ENCODE measurements around the gene PPFIBP2. TPM values are rescaled to one million over a fixed set of nuclear protein-coding genes. Genes with fewer than 3 reads are reported as not detected.

The PPFIBP2 gene
- total and polyA plus RNA-seq, 8 donors, result 28.1 to 153 (median 71.9) TPM

DNA sequence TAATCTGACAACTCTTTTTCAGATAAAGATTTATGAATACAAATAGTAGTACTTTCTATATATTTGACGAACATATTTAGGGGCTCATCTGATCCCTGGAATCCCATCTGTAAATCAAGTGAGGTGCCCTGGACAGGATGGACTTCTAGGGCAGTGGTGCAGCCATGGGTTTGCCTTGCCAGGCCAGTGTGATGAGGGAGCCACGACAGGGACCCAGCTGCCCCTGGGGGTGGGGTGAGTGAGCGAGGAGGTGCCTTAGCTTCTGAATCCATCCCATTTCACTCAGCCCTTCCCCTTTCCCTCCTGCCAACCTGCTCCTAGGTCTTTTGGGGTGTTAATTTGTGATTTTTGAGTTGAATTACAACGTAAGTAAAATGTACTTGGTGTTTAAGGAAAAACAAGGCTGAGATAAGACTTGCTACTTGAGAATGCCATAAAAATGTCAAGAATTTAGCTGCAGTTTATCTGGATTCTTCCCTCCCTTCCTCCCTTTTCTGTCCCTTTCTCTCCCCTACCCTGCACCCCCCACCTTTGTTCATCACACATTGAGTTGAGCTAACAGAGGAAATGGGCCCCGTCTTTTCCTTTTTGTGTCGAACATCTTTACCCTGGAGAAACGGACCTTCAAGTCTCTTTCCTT, 60.8 kb downstream of the PPFIBP2 start:
- Histone ChIP-seq H3K27ac (peak overlapping the region; percentile 65 to 90 (median 85)), H3K4me3 (peak overlapping the region in 1 of 4 donors; percentile 14), H3K36me3 (no peaks in the 10 kb centered on the region), H3K9me3 (no peaks in the 10 kb centered on the region), H3K27me3 (no peaks in the 10 kb centered on the region), H3K4me1 (peaks cover 68 to 85% (median 80%) of the 10 kb centered on the region in 4 donors)
- 54 to 74% (median 65%) methylated on average over 7 of the region's 7 CpGs for WGBS, 5 donors
- no peak for TF ChIP-seq EP300 (IDR thresholded peaks at IDR 0.05)
- TF ChIP-seq POLR2A (IDR thresholded peaks at IDR 0.05), result no peak
- TF ChIP-seq, protein P1, sequence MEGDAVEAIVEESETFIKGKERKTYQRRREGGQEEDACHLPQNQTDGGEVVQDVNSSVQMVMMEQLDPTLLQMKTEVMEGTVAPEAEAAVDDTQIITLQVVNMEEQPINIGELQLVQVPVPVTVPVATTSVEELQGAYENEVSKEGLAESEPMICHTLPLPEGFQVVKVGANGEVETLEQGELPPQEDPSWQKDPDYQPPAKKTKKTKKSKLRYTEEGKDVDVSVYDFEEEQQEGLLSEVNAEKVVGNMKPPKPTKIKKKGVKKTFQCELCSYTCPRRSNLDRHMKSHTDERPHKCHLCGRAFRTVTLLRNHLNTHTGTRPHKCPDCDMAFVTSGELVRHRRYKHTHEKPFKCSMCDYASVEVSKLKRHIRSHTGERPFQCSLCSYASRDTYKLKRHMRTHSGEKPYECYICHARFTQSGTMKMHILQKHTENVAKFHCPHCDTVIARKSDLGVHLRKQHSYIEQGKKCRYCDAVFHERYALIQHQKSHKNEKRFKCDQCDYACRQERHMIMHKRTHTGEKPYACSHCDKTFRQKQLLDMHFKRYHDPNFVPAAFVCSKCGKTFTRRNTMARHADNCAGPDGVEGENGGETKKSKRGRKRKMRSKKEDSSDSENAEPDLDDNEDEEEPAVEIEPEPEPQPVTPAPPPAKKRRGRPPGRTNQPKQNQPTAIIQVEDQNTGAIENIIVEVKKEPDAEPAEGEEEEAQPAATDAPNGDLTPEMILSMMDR (IDR thresholded peaks at IDR 0.05), result no peak
- TF ChIP-seq POLR2AphosphoS5 (IDR thresholded peaks at IDR 0.05), result no peak
- intact Hi-C loops (cut with DNase I; ENCODE audit: low total_unique reads), result no loop called here
- DNase-seq, result no peak

DNA sequence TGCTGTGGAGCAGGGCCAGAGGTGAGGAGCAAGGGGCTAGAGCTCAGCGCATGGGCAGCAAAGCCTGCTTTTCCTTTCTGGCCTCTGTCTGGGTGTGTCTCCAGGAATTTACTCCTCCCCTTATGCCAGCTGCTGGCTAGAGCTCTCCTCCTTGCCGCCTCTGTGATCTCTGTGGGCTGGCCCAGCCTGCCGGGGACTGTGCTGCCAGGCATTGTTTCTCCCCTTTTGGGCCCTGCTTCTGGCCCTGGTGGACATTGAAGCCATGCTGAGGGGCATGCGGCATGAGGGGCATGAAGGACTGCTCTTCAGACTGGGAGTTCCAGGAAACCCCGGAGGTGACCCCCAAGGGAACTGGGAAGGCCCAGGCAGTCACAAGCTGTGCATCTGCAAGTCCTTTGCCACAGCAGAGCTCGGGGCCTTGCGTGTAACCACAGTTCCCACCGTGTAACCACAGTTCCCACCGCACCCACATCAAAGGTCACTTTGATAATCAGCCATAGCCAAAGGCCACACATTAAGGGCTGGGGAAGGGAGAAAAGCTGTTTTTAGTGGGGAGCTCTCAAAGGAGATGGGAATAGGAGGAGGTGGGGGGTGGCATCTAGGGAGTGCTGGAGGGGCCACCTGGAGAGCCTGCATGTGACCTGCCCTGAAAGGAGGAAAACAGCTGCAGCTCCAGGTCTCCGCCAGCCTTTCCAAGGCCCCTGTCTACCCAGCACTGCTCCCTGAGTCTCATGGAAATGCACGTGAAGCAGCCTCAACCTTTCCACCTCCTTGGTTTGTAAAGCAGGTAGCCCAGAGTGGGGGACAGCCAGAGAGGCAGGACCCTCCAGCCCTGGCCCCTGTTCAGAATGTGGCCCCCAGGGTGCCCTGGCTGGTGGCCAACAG, 62.3 kb downstream of the PPFIBP2 start:
- intact Hi-C loops (cut with DNase I; ENCODE audit: low total_unique reads), result no loop called here
- no peaks in the 10 kb centered on the region for H3K36me3 ChIP-seq
- peak overlapping the region in 3 of 4 donors; percentile 28 to 37 (median 31) for H3K4me3 ChIP-seq
- 16 to 36% (median 22%) methylated on average over 10 to 11 of the region's 11 CpGs for WGBS, 5 donors
- no peaks in the 10 kb centered on the region for H3K27me3 ChIP-seq
- H3K4me1 ChIP-seq, result peaks cover 73 to 97% (median 90%) of the 10 kb centered on the region in 4 donors
- peak; percentile 74 to 82 for DNase-seq
- peak overlapping the region; percentile 82 to 90 (median 85) for H3K27ac ChIP-seq
- H3K9me3 ChIP-seq, result no peaks in the 10 kb centered on the region
- TF ChIP-seq POLR2A (IDR thresholded peaks at IDR 0.05) (peak in 1 of 4 donors; percentile 35), EP300 (IDR thresholded peaks at IDR 0.05) (no peak), POLR2AphosphoS5 (IDR thresholded peaks at IDR 0.05) (peak in 2 of 3 donors; percentile 51 to 72)

DNA sequence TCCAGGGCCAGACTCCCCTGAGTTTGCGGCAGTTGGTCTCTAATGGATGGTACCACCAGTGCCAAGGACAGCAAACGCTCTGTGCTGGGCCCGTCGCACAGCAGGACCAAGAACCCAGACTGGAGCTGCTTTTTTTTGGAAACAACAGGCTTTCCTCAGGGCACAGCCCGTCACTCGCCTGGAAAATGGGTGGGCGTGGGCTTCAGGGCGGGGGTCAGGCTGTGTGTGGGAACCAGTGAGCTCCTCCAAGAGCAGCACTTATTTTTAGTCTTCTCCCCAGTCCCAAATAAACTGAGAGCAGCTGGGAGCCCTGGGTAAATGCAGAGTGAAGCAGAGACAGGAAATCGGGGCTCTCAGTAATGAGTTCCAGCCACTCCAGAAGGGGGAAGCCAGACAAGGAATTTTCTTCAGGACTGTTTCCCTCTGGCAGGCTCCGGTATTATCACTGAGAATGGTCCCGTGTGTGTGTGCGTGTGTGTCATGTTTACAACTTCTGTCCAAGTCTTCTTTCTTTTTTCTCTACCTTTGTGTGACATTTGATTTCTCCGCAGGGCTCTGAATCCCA, 63.0 kb downstream of the PPFIBP2 start:
- Histone ChIP-seq H3K9me3 (no peaks in the 10 kb centered on the region), H3K4me3 (peak overlapping the region; percentile 18 to 37 (median 30)), H3K27me3 (no peaks in the 10 kb centered on the region), H3K4me1 (peaks cover 70 to 98% (median 87%) of the 10 kb centered on the region in 4 donors), H3K36me3 (no peaks in the 10 kb centered on the region), H3K27ac (peak overlapping the region; percentile 82 to 90 (median 85))
- TF ChIP-seq EP300 (IDR thresholded peaks at IDR 0.05), result no peak
- TF ChIP-seq, protein P1 (IDR thresholded peaks at IDR 0.05), result no peak
- no peak for TF ChIP-seq POLR2A (IDR thresholded peaks at IDR 0.05)
- no peak for TF ChIP-seq POLR2AphosphoS5 (IDR thresholded peaks at IDR 0.05)
- DNase-seq, result peak in 1 of 2 donors; percentile 84
- WGBS, 5 donors, result 14 to 25% (median 16%) methylated on average over 13 of the region's 13 CpGs
- intact Hi-C loops (cut with DNase I; ENCODE audit: low total_unique reads), result no loop called here

DNA sequence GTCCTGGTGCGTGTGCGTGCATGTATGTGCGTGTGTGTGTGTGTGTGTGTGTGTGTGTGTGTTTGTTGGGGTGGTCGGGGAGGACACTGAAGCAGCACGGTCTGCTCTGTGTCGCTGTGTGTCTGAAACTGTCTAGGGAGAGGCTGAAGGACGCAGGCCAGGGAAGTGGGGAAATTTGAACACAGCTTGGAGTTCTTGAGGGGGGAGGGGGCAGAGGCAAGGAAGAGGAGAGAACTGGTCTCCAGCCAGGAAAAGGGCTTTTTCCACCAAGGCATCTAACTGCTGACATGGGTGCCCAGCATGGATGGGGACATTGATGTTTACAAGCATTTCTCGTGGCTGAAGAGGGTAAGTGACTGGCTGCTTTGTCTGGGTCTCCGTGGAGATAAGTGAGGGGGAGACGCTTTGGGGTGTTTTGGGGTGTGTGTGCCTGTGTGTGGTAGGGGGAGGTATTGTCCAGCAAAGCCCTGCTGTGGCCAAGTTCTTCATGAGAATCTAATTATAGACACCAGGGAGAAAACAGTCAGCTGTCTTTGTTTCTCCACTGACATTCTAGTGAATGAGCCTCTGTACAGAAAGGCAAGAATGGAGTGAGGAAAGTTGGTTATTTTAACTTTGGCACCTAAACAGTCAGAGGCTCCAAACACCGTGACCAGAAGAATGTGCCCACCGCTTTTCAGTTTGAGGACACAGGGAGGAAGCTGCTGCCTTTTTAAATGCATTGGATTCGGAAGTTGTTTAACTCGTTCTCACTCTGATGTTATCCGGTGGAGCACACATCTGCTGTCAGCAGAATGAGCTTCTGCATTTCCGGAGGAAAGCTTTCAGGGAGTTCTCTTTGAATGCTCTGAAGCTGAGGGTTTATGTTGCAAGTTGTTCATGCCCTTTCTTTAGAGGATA, 63.7 kb downstream of the PPFIBP2 start:
- TF ChIP-seq, protein P1 (IDR thresholded peaks at IDR 0.05), result no peak
- TF ChIP-seq POLR2AphosphoS5 (IDR thresholded peaks at IDR 0.05) (no peak), POLR2A (IDR thresholded peaks at IDR 0.05) (no peak), EP300 (IDR thresholded peaks at IDR 0.05) (no peak)
- H3K4me3 ChIP-seq, result peak overlapping the region; percentile 18 to 37 (median 30)
- no peaks in the 10 kb centered on the region for H3K27me3 ChIP-seq
- no peaks in the 10 kb centered on the region for H3K9me3 ChIP-seq
- peak; percentile 39 to 82 for DNase-seq
- H3K36me3 ChIP-seq, result no peaks in the 10 kb centered on the region
- 10 to 16% (median 12%) methylated on average over 16 of the region's 16 CpGs for WGBS, 5 donors
- peak overlapping the region; percentile 82 to 90 (median 85) for H3K27ac ChIP-seq
- peaks cover 62 to 90% (median 80%) of the 10 kb centered on the region in 4 donors for H3K4me1 ChIP-seq
- intact Hi-C loops (cut with DNase I; ENCODE audit: low total_unique reads), result no loop called here

All from stomach (tissue), 9 donors.